ENCODE results near the gene UST.
"Not testable (repeated sequence)": the region's sequence is repeated elsewhere in the genome, so short reads cannot be mapped to it uniquely, and the experiment has no call there.

The UST gene

DNA sequence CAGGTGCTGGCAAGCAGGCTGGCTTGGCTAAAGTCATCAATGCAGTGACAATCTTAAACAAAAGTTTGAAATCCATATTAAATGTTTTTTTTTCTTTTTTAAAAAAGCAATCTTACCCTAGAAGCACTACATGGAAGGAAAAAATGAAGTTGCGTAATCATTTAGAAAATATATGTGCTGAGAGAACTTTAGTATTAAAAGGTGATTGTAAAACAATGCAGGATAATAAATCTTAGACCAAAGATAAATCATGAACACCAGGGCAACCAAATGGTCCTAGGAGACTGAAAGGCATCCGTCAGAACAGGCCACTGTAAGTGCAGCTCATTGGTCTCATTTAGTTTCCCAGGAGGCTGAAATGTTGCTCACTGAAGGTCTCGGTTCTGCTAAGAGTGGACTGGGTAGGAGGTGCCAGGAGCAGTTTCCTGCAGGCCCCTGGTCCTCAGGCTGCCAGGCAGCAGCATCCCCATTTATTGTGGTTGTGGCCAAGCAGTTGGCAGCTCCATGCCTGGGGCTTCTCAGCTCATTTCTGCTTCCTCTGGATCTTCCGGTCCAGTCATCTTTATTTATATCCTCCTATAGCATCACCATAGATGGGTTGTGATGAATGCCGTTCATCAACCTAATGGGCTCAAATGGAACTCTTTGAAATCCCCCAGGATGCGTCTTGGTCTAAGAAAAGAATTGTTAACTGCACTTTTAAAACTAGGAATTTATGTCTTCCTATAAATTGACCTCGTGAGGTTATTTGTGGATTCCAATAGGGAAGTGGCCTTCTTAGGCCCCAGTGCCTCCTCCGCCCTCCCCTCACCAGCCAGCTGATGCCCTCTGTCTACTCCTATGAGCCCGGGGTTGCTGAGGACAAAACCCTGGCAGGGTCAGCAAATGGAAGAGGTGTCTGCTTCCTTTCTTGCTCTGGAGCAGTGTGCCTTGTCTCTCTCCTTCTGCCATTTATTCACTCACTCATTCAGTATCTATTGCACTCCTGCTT, 269.0 kb downstream of the UST start:
- no peak for DNase-seq

DNA sequence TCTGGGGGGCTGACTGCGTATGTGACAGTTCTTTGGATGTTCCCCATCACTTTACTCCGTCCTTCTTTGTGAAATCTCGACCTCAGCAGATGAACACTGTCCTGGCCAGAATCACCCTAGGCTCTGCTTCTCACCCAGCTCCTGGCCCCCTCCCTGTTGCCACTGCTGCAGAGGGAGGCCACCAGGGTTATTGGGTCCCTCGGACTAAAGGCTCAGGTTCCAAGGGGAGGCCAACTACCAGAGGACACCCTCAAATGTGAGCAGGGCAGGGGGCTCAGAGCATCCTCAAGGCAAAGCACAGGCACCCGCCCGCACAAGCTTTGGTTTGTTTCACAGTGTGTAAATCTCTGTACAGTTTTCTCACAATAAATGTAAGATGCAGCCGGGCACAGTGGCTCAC, 269.9 kb downstream of the UST start:
- no peak for DNase-seq

DNA sequence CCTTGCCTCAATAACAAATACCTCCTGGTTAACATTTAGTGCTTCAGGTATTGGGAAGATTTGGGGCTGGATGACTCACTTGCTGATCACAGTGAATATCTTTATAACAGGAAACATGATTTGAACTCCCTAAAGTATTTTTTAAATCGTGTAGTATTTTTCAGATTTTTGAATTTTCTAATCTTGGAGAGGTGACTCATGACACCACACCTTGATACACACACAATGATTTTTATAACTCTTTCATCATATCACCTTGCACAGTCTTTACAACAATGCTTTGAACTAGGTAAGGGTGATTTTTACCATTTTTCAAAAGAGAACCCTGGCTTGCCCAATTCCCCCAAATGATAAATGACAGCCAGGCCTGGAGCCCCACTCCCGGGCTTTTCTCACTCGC, 273.5 kb downstream of the UST start:
- DNase-seq: no peak

DNA sequence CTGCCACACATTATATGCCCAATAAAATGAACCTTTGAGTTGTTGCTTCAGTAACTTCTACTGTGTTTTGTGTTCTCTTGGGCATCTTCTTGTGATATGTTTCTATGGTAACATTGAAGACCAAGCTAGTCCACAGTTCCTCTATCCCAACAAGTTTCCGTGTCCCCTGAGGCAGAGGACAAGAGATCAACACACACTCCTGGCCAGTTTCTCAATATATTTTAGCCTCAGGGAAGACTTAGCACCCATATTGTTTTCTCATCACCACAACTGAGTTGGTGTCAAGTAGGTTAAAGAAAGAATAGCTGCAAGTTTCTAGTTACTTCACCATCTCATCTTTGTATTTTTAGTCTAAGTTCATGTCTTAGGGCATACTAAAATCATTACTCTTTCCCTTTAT, 277.5 kb downstream of the UST start:
- DNase-seq: no peak

DNA sequence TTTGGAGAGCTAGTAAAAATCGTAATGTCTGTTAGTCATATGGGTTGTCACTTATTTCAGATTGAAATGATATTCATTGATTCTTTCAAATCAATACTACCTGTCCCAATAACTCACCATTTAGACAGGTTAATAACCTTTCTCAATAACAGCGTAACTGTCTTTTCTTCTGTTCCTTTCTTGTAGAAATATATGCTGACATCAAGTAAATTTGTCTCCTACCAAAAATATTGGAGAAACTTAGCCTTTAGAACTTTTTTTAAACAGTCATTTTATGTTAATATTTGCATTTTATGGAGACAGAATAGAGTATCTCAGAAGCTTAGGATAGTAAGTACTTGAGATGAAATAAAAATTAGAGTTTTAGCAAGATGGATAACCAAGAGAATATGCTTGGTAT, 278.2 kb downstream of the UST start:
- DNase-seq: no peak

DNA sequence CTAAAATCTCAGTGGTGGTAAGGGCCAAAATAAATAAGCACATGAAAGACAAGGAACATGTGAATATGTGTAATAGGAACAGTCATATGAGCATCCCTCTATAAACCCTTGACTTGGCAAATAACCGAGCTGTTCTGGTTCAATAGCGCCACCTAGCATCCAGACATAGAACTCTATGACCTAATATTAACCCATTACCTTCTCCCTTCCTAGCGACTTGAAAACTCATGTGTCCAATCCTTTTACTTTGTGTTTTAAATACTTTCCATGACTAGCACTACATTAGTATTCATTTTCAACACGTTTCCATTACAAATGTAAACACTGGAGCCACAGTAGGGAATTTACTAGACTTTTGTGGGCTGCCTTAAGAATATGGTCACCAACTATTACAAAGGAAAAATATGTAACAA, 279.7 kb downstream of the UST start:
- DNase-seq: no peak

DNA sequence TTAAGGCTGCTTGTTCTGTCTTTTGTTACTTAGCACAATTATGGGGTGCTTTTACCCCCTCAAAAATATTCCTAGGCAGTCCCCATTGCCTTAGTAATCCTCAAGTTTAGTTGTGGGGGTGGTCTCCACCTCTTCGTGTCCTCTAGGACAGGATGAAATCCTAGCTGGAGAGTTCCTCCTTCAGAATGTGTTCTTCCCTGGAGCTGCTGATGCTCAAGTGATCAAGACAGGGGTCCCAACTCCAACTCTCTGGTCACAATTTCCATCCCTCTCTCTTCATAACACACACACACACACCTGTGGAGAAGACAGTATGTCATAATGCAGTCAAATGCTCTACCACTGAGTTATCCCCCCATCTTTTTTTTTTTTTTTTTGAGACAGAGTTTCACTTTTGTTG, 280.7 kb downstream of the UST start:
- DNase-seq: no peak

DNA sequence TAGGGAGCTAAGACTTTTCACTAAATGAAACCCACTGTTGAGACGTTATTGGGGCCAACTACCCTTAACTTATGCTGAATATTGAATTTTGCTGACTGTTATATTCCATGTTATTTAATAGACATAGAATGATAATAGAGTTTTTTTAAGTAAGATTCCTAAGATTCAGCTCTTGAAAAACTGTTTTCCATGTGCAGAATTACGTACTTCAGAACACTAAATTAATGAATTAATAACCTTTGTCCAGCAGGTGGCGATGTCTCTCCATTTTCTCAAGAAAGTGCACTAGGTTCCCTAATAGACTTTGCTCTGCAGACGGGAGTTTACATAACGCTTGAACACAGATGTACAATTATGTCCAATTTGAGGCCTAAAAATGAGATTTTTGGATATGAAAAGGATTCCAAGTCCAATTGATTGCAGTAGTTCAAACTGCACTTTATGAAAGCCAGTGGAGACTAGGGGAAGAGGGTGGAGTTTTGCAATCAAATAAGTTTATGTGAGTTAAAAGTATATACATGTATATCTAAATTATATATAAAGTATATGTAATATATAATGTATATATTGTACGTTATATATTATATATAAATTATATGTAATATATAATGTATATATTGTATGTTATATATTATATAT, 282.1 kb downstream of the UST start:
- DNase-seq: peak in 1 of 2 experiments; percentile 45

DNA sequence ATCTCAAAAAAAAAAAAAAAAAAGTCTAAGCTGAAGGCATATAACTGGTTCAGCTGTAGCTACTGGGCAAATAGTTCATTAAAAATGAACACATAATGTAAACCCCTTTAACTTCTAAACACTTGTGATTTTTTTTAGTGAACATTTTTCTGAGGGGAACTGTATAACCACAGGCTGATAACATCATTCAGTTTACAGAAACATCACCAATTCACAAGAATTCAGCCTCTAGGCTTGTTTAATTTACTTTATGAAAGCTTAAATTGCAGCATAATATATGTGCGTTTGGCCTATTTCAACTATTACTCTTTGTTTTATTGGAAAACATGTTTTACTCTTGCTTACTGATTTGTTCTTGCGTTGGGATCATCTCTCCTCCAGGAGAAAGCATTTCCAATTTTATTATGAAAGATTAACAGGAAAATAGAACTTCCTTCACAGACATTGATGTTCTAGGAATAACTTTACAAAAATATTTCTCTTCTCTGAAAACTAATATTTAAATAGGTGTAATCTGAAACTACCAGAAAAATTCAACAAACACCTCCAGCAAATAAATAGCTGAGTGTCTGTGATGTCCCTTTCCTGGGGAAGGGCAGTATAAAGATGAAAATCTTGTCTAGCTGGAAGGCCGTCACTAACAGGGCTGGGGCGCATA, 284.5 kb downstream of the UST start:
- DNase-seq: no peak

DNA sequence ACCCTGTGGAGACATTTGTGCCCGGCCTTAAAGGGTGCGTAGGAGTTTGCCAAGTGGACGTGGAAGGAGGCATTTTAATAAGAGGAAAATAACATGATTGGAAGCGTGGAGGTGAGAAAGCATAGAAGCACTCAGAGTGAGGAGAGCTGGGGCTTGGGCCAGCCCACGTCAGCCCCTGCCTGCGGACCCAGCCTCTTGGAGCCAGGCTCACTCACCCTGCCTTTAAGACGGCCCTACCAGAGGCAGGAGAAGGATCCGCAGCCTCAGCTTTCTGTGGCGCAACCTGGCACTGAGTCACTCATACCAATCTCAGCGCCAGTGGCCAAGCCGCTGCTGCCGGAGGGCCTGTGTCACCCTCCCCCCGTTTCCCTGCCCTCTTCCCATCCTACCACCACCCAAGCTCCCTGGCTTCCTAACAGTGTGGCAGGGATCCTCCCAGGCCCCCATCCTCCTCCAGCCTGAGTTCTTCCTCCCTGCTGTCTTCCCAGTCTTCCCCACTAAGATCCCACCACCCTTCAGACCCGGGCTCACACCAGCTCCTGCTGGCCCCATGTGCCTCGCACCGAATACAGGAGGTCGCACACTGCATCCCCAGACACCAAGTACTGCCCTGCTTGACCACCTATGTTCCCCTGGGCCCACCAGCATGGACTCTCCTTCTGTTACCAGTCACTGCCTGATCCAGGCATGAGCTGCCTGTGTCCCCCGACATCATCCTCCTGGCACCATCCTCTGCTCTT, 285.2 kb downstream of the UST start:
- DNase-seq: no peak

DNA sequence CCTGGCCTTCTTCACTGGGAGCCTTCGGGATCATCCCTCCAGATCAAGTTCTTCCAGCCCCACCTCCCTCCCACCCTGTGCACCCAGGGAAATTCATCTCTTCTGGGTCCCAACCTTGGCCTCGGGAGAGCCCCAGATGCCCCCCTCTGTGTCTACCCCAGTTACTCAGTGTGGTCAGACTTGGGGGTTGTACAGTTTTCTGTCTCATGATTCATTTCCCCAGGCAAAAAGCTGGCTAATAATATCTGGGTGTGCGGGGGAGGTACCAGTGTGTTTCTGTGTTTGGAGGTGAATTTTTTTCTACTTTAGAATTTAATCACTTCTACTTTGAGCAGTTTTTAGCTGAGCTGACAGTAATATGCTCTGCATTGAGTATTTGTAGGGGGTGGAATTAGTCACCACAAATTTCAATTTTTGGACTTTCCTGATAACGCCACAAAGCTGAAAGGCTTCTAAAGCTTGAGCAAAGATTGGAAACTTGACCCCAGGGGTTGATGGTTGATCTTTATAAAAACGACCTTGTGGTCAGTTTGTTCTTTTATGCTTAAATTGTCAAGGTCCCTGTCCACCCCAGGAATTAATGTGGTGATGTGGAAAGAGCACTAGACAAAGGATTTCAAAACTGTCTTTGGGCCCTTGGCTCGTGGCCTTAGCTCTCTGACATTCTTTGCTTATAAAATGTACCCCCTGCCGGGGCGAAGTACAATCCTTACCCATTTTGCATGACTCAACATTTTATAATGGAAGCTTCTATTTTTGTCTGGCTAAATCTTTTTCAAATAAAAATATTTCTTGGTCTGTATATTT, 286.0 kb downstream of the UST start:
- DNase-seq: no peak

DNA sequence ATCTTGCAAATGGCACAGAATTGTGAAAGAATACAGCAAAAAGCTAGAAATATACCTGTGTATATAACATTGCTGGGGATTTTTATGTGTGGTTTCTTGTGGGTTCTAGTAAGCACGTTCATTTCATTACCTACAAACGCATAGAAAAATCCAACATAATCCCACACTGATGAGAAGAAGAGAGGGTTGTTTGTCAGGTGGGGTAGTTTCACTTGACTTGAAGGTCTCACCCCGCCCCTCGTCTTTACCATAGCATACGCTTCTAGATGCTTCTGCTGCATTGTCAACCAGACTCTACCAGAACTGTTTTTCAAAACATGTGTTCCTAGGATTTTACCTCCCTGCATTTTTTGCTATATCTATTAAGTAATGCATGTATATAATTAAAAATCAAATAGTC, 286.6 kb downstream of the UST start:
- no peak for DNase-seq

DNA sequence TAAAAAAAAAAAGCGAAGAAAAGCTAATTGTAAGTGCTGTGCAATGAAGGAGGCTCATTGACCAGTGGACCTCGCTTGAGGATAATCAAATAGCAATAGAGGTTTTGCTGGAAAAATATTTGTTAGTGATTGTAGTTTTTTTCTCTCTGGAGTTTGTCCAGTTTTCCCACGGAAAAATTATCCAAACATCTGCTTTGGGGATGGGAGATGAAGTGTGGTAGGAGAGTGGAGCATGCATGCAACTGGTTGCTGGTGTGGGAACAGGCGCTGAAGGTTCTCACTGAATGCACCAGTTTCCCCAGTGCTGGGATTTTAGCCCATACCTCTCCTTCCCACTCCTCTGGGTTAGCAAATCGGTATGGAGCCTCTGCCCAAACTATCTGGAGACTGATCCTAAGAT, 288.9 kb downstream of the UST start:
- no peak for DNase-seq

DNA sequence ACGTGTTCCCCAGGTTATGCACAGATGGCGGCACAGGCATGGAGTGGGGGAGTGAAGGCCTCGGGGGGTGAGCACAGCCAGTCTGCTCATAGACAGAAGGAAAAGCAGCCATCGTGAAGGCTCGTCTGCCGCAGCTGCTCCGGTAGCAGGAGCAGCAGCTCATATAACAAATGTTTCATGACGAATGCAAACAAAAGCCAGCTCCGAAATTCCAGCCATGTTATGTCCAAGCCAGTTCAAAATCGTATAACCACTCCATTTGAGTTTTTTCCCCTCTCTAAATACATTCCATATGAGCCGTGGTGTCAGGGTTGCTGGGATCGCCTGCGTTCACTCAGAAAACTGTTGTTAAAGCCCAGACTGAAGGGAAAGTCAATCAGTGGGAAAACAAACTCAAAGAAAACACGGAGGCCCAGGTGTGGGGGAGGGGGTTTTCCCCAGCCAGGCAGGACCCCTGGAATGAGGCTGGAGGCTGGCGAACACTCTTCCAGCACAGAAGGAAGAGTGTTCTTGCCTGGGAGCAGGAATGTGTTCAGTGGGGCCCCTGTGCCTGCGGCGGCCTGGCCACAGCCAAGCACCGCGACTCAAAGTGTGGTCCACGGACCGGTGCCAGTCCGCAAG, 290.3 kb downstream of the UST start:
- no peak for DNase-seq

DNA sequence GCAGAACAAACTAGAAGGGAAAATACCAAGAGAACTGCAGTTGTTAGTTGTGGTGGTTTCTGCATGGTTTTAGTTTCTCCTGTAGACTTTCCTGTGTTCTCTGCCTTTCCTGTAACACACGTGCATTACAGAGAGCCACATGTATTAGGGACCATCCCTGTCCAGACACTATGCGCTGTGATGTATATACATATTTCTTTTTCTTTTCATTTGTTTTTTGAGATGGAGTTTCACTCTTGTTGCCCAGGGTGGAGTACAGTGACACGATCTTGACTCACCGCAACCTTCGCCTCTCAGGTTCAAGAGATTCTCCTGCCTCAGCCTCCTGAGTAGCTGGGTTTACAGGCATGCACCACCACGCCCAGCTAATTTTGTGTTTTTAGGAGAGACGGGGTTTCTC, 292.2 kb downstream of the UST start:
- not testable (repeated sequence) for DNase-seq

DNA sequence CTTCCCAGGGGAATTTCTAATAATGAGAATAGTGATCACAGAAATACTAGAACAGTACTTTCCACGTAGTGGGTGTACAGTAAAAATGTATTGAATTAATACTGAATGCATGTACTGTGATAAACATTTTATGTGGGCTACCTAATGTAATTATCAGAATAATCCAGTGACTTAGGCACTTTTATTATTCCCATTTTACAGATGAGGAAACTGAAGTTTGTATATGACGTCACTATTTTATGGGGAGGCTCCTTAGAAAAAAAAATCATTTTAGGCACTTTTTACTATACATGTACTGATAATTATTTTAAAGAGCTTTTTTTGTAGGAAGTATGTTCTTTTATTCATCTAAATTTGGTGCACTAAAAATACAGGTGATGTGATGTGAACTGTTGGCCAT, 295.1 kb downstream of the UST start:
- no peak for DNase-seq

DNA sequence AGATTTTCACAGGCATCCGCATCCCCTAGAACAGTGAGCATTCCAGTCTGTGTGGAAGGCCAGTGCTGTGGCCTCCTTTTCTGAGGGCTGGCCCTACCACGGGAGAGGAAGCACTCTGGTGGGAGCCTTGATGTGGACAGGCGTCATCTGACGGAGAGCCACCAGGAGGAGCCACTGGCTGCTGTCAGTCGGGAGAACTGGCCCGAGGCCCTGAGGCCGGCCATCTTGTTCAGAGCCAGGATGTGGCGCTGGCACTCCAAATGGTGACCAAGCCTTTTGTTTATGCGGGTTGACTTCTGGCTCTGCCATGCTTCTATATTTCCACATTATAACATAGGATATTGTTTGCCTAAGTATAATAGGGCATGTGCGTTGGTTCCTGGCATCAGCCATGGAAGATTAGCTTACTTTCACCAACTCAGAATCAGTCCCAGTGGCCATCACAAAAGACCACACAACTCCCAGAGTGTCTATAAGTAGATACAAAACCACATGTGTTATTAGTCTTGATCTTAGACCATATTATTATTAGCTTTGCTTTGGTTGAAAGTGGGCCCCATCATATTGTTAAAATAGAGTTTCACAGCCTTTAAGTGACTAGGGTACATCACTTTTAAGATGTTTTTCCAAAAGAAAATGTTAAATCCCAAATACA, 296.8 kb downstream of the UST start:
- DNase-seq: no peak

DNA sequence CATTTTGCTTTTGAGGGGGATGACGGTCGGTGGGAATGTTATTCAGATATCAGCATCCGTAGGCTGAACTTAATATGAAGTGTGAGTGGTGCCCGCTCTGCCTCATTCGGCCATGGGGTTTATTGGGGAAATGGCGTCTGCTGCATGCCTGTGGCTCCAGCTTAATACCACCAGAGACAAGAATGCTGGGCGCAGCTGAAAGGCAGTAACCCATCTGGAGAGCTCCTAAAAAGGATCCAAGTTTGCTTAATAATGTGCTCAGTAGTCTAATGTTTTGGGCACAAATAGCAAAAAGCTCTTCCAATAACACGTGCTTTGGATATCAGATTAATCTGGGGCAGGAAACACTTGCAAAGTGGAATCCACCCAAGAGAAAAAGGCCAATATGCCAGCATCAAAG, 297.7 kb downstream of the UST start:
- DNase-seq: no peak

DNA sequence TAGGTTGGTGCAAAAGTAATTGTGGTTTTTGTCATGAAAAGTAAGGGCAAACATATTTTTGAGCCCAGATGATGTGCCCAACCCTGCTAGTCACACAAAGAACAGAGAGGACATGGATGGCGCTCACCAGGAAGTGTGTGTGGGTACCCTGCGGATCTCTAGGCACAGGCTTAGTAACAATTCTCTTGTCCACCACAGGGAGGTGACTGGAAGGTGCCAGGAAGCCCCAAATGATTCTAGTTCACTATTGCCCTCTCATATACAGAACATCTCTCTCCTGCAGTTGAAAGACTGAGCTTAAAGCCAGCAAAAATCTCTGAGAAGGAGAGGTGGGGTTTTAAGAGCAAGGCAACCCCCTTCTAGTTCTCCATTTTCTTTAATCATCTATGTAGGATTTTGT, 298.6 kb downstream of the UST start:
- DNase-seq: no peak

DNA sequence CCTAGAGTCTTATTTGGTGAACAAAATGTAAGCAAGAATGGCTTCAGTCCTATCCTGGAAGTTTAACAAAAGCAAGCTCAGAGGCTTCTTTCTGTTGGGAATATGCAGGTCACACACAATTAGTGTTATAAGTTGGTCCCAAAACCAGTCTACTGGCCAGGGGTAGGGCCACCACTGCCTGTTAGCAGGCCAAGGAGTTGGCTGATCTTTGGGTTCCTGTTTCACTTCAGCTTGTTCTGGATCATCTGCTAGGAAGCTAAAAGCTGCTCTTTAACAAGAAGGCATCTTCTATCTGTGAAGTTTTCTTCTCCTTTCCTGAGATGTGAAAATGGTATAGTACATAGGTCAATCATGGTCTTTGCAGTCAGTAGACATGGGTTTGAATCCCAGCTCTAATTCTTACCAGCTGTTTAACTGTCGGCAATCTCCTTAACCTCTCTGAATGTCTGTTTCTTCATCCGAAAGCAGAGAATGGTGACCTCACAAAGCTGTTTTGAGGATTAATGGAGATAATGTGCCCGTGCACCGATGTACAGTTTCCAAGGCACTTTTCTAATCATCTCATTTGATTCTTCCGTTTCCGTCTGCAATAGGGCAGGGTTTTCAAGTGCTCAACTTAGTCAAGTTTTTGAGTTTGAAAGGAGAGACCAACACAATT, 299.5 kb downstream of the UST start:
- no peak for DNase-seq

DNA sequence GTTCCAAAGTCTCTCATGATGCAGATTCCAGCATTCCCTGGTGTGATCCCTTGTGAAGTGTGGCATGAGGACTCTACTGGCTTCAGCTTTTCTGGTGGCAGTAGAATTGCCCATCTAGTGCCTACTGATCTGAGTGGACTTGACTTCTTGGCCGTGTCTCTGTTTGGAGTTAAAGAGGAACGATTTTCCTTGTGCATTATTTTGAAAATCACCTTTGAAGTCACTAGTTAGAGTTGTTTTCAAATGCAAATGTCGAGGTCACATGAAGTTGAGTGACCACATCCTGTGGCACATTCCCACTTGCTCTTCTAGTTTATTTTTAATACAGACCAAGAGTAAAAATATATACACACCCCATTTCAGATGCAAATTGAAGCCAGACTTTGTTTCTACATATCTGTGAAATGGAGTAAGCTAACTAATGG, 300.0 kb downstream of the UST start:
- no peak for DNase-seq
